Thoracic aorta (tissue), 2 donors: ENCODE measurements around the gene TMEM158. TPM values are rescaled to one million over a fixed set of nuclear protein-coding genes. Genes with fewer than 3 reads are reported as not detected.

Experiments used
- ATAC-seq: fragments of 150-250 bp; one replicate; pipeline ENCODE4 v1.8.0; 2017; ENCODE audit warnings: low read depth; ENCODE audit not compliant: insufficient number of reproducible peaks, low FRiP score
- DNase-seq: peaks from one replicate; pipeline ENCODE4 v3.0.0-alpha.2; 2020; ENCODE audit warnings: low spot score
- H3K27ac ChIP-seq, 2 donors: fragments of 200-600 bp; sonication (generic); 1 replicate in 1 of 2; 2 replicates in 1 of 2; pipeline ENCODE4 v1.5.1; 2016; ENCODE audit warnings: mild to moderate bottlenecking in 2 of 2, moderate library complexity in 2 of 2
- H3K27me3 ChIP-seq: fragments of 200-600 bp; sonication (generic); replicated peaks from 2 replicates; pipeline ENCODE4 v1.6.0; 2016; ENCODE audit warnings: mild to moderate bottlenecking; ENCODE audit not compliant: insufficient read depth
- H3K36me3 ChIP-seq: fragments of 200-600 bp; sonication (generic); one replicate; pipeline ENCODE4 v1.5.1; 2016
- H3K4me1 ChIP-seq, 2 donors: fragments of 200-600 bp; sonication (generic); 1 replicate in 1 of 2; 2 replicates in 1 of 2; pipeline versions ENCODE4 v1.5.1 to v1.6.0; 2016; ENCODE audit warnings: low read depth in 2 of 2, mild to moderate bottlenecking in 1 of 2; ENCODE audit not compliant: control insufficient read depth in 1 of 2
- H3K4me3 ChIP-seq: fragments of 200-600 bp; sonication (generic); 2 replicates; pipeline ENCODE4 v1.5.1; 2016; ENCODE audit warnings: mild to moderate bottlenecking
- H3K9me3 ChIP-seq: fragments of 200-600 bp; sonication (generic); 2 replicates; pipeline ENCODE4 v1.5.1; 2016
- total RNA-seq, 2 donors: library from RNA; depleted of rRNA; stranded (reverse); fragments of >200 nt; gene quantifications; one replicate each; pipeline versions ENCODE4 v1.1.0 to v1.2.3, GENCODE V29; 2016
- TF ChIP-seq, protein P1 (sequence below): fragments of 200-600 bp; sonication (generic); IDR thresholded peaks from one replicate; pipeline ENCODE4 v1.5.1; 2019; ENCODE audit warnings: antibody characterized with exemption

TMEM158 gene
- total RNA-seq, 2 donors from 2014 or later: 0.41 to 2.2 TPM

DNA sequence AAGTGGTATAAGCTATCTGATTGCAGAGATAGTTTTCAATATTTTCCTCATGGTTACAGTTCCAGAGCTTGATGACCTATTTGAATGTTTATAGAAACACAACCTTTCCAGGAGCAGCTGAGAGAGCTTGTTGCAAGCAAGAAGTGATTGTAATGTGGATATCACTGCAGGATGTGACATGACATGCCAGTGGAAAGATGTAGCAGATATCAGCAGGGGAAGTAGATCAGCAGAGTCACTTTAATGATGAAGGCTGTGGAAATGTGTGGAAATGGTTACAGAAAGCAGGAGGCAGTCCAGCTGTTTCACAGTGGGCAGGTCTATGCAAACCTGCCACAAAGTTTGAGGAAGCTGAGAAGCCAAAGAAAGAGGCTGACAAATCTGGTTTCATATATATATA lies 21.0 kb downstream of the TMEM158 start:
- no peak for ATAC-seq
- no peak overlapping the region for H3K27ac ChIP-seq
- H3K9me3 ChIP-seq: no peaks in the 10 kb centered on the region
- H3K27me3 ChIP-seq: no peaks in the 10 kb centered on the region
- DNase-seq: no peak
- H3K4me3 ChIP-seq: no peak overlapping the region
- TF ChIP-seq, protein P1, sequence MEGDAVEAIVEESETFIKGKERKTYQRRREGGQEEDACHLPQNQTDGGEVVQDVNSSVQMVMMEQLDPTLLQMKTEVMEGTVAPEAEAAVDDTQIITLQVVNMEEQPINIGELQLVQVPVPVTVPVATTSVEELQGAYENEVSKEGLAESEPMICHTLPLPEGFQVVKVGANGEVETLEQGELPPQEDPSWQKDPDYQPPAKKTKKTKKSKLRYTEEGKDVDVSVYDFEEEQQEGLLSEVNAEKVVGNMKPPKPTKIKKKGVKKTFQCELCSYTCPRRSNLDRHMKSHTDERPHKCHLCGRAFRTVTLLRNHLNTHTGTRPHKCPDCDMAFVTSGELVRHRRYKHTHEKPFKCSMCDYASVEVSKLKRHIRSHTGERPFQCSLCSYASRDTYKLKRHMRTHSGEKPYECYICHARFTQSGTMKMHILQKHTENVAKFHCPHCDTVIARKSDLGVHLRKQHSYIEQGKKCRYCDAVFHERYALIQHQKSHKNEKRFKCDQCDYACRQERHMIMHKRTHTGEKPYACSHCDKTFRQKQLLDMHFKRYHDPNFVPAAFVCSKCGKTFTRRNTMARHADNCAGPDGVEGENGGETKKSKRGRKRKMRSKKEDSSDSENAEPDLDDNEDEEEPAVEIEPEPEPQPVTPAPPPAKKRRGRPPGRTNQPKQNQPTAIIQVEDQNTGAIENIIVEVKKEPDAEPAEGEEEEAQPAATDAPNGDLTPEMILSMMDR: no peak
- no peaks in the 10 kb centered on the region for H3K36me3 ChIP-seq
- H3K4me1 ChIP-seq: peaks cover 0 to 3% of the 10 kb centered on the region in 2 donors

DNA sequence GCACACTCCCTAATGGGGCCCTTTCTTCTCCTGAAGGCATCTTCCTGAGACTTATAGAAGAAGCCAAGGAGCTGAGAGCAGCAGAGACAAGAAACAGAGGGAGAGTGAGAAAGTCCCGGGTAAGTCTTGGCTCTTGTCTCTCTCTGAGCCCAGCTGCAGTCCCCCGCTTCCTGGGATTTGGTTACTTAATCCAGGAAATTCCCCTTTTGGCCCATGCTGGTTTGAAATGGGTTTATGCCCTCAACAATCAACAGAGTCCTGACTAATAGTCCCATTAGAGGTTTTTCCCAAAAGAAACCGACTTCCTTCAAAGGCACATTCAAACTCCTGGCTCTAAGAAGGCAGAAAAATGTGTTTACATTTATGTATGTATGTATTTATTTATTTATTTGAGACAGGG lies 22.0 kb downstream of the TMEM158 start:
- peaks cover 2 to 13% of the 10 kb centered on the region in 2 donors for H3K4me1 ChIP-seq
- no peaks in the 10 kb centered on the region for H3K36me3 ChIP-seq
- no peaks in the 10 kb centered on the region for H3K27me3 ChIP-seq
- no peaks in the 10 kb centered on the region for H3K9me3 ChIP-seq
- TF ChIP-seq, protein P1: no peak
- H3K27ac ChIP-seq: no peak overlapping the region
- ATAC-seq (no peak), DNase-seq (no peak)
- H3K4me3 ChIP-seq: no peak overlapping the region

DNA sequence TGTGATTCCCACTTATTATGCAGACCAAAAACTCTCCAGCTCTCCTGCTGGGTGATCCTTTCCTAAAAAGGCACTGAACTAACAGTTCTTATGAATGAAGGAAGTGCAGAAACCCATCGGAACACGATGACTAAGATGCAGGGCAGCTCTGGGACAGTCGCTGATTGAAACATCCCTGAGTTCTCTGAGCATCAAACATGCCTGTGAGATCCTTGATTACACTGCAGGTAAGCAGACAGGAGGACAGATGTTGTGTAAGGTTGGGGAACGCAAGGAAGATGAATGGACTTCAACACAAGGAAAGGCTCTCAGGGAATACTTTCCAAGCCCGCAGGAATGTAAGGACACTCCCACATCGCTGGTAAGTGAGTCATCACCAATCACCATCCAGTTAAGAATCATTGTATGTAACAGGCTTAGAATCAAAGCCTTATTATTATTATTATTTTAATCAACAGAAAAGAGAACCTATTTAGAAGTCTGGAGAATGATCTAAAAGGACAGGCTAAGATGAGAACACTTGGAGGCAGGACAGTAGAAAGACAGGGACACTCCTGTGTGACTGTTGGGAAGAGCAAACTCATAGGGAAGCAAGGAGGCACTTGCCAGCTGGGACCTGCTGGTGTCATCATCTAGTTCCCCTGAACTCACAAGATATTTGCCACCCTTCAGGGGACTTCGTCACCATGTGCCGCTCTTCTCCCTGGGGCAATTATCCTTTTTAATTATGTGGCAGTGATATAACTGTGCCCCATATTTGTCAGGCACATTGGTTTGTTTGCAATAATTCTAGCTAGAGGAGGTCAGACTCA lies 26.0 kb downstream of the TMEM158 start:
- H3K4me1 ChIP-seq: peaks cover 3 to 27% of the 10 kb centered on the region in 2 donors
- H3K4me3 ChIP-seq: no peak overlapping the region
- no peaks in the 10 kb centered on the region for H3K27me3 ChIP-seq
- peak overlapping the region; percentile 66 to 72 for H3K27ac ChIP-seq
- TF ChIP-seq, protein P1: no peak
- no peak for ATAC-seq
- DNase-seq: no peak
- H3K36me3 ChIP-seq: no peaks in the 10 kb centered on the region
- no peaks in the 10 kb centered on the region for H3K9me3 ChIP-seq

DNA sequence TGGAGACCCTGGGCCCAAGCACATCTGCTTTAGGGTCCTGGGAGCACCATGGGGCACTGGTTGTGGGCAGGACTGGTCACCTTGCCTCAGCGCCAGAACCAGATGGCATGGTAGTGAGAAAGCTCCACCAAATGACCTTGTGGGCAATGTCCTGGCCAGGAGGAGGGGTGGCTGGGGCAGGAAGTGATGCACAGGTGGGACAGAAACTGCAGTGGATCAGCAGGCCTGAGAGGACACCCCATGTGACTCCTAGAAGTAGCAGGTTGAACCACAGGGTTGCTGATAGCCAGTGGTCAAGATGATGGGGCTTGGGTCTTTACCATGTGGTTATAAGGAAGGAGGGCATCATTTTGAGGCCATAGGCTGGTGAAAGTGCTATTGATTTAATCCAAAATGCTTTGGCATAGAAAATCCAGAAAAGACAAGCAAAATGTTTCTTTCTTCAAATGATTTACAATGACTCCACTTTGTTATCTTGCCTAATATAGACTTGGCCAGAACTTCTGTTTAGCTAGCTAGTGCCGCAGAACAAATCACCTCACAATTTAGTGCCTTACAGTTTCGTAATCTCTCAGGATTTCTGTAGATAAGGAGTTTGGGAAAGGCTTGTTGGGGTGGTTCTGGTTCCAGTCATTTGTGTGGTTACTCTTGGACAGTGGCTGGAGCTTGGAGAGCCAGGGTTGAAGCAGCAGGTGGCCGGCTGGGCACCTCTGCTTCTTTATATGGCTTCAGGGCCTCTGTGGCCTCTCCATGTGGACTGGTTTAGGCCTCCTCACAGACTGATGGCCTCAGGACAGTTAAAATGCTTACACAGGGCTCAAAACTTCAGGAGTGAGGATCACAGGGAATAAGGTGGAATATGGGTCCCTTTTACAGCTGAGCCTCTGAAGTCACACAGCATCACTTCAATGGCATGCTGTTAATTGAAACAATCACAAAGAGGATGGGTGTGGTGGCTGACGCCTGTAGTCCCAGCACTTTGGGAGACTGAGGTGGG lies 27.5 kb downstream of the TMEM158 start:
- Histone ChIP-seq H3K36me3 (no peaks in the 10 kb centered on the region), H3K4me1 (peaks cover 3 to 27% of the 10 kb centered on the region in 2 donors), H3K9me3 (no peaks in the 10 kb centered on the region), H3K27ac (peak overlapping the region; percentile 66 to 72), H3K27me3 (no peaks in the 10 kb centered on the region), H3K4me3 (no peak overlapping the region)
- TF ChIP-seq, protein P1: no peak
- ATAC-seq (peak; percentile 71), DNase-seq (no peak)

DNA sequence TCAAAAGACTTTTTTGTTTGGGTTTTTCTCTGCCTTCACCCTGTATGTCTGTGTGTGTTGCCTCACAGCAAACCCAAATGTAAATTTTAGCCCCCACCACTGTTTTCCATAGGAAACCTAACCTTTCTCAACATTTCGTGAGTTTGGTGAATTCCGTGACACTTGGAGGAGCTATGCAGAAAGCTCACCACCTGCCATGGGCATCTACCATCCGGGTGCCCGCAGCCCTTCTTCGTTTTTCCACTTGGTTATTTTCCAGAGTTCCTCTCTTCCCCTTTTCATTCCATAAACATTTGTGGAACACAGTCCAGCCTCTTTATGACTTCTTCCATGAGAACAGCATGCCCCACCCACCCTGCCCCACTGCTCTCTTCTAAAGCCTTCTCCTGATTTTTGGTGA lies 31.3 kb downstream of the TMEM158 start:
- Histone ChIP-seq H3K9me3 (no peaks in the 10 kb centered on the region), H3K4me1 (peaks cover 3 to 20% of the 10 kb centered on the region in 2 donors), H3K27ac (no peak overlapping the region), H3K27me3 (no peaks in the 10 kb centered on the region), H3K4me3 (no peak overlapping the region), H3K36me3 (no peaks in the 10 kb centered on the region)
- ATAC-seq: no peak
- TF ChIP-seq, protein P1: no peak
- DNase-seq: no peak
